ENCODE measurements around the gene VASP. TPM values are rescaled to one million over a fixed set of nuclear protein-coding genes. Genes with fewer than 3 reads are reported as not detected.
A peak's percentile ranks its signal among the peaks of the same experiment; 100 is the strongest.

The VASP gene
- total and polyA plus RNA-seq, 9 of the 15 experiments (the other 6 are each of a cell fraction or from before 2014, with no cell fraction given): 16.7 to 261 (median 112) TPM

- TF ChIP-seq ZNF449 (CRISPR knock-in tag; IDR thresholded peaks at IDR 0.05) (no peak), ZC3H11A (IDR thresholded peaks at IDR 0.05; ENCODE audit: low read depth, low read length) (no peak), TEAD1 (CRISPR knock-in tag; IDR thresholded peaks at IDR 0.05) (no peak), CBFA2T3 (IDR thresholded peaks at IDR 0.05) (no peak), ZNF717 (CRISPR knock-in tag; IDR thresholded peaks at IDR 0.05) (no peak), TCF7 (IDR thresholded peaks at IDR 0.05; ENCODE audit: borderline replicate concordance) (0 out of 2 replicates have a peak, but pooled peaks have one; percentile 37), YY1 (IDR thresholded peaks at IDR 0.05; ENCODE audit: borderline replicate concordance in 1 of 3, control insufficient read depth in 1 of 3, extremely low read depth in 1 of 3, insufficient read depth in 3 of 3, insufficient read length in 1 of 3, insufficient replicate concordance in 2 of 3, low read depth in 1 of 3, low read length in 2 of 3) (peak in 1 of 3 experiments; percentile 25), TEAD2 (tag; IDR thresholded peaks at IDR 0.05) (no peak), CC2D1A (IDR thresholded peaks at IDR 0.05) (no peak), NUFIP1 (IDR thresholded peaks at IDR 0.05; ENCODE audit: partially characterized antibody) (no peak), CTCFL (IDR thresholded peaks at IDR 0.05; ENCODE audit: borderline replicate concordance, insufficient read depth, low read depth, low read length, poor library complexity, severe bottlenecking) (peak; percentile 1), HES1 (IDR thresholded peaks at IDR 0.05; ENCODE audit: low read depth) (no peak), ZNF699 (CRISPR knock-in tag; IDR thresholded peaks at IDR 0.05; ENCODE audit: insufficient replicate concordance) (no peak), ZNF282 (CRISPR knock-in tag; IDR thresholded peaks at IDR 0.05) (no peak), TFAP4 (CRISPR knock-in tag; IDR thresholded peaks at IDR 0.05; ENCODE audit: borderline replicate concordance) (peak; percentile 72; the same call in 1 of the 2 replicates), ZNF589 (CRISPR knock-in tag; IDR thresholded peaks at IDR 0.05; ENCODE audit: low read depth) (no peak), NR3C1 (CRISPR knock-in tag; IDR thresholded peaks at IDR 0.05) (no peak), DACH1 (IDR thresholded peaks at IDR 0.05; ENCODE audit: partially characterized antibody) (peak; percentile 67), POLR2AphosphoS5 (IDR thresholded peaks at IDR 0.05; ENCODE audit: control insufficient read depth, insufficient read depth, low read depth, low read length) (no peak)
Measured at GRCh38 chr19:45508417-45508860, 1.2 kb downstream of the VASP start (continued).

Measured in K562 (cell line).